Muscle of leg (tissue), 16 donors: Measurements from ENCODE around the gene LILRB1. TPM values are rescaled to one million over a fixed set of nuclear protein-coding genes. Genes with fewer than 3 reads are reported as not detected.
"Not testable (repeated sequence)": the region's sequence is repeated elsewhere in the genome, so short reads cannot be mapped to it uniquely, and the experiment has no call there.

Source experiments
- DNase-seq: peaks from one replicate; pipeline ENCODE4 v3.0.0; 2013
- H3K27ac ChIP-seq: one replicate; pipeline ENCODE4 v1.5.1; 2013; ENCODE audit warnings: mild to moderate bottlenecking, low read length, control low read depth
- H3K27me3 ChIP-seq: one replicate; pipeline ENCODE4 v1.6.1; 2013; ENCODE audit warnings: low read length; ENCODE audit not compliant: control insufficient read depth, insufficient read depth
- H3K36me3 ChIP-seq: one replicate; pipeline ENCODE4 v1.6.1; 2013; ENCODE audit warnings: low read length; ENCODE audit not compliant: control insufficient read depth, insufficient read depth
- H3K4me1 ChIP-seq: one replicate; pipeline ENCODE4 v1.6.1; 2013; ENCODE audit warnings: low read length; ENCODE audit not compliant: control insufficient read depth, insufficient read depth
- H3K4me3 ChIP-seq: one replicate; pipeline ENCODE4 v1.5.1; 2013; ENCODE audit warnings: low read length, control low read depth
- H3K9me3 ChIP-seq: replicated peaks from 2 replicates; pipeline ENCODE4 v1.6.1; 2013; ENCODE audit warnings: low read depth, low read length; ENCODE audit not compliant: control insufficient read depth
- WGBS: methylation state at CpG from one replicate; pipeline ENCODE4 v1.1.5; 2013; ENCODE audit warnings: missing lambda C conversion rate; ENCODE audit not compliant: insufficient coverage; 5-methylcytosine and 5-hydroxymethylcytosine counted together
- long read RNA-seq, 11 donors: transcript quantifications; one replicate each; lab custom pipeline, GENCODE V29; 2026
- polyA plus RNA-seq, 8 donors: library from polyadenylated mRNA; unstranded; fragments of 120-200 nt; gene quantifications; one replicate each; pipeline versions ENCODE4 v1.2.1 to v1.2.3, GENCODE V29; 2013; ENCODE audit warnings: inconsistent platforms in 1 of 8, low replicate concordance in 1 of 8; ENCODE audit not compliant: insufficient read length in 8 of 8, insufficient read depth in 1 of 8
- total RNA-seq: library from RNA; stranded (reverse); fragments of 120-200 nt; gene quantifications from one replicate; pipeline ENCODE4 v1.2.4, GENCODE V29; 2013

Gene LILRB1
- 0.53 TPM for total RNA-seq
- 1 to 10 TPM in 7 of 8 donors, under 1 TPM in 1; 0.98 to 2.1 (median 1.2) TPM for polyA plus RNA-seq
- long read RNA-seq, donor 1, result 0 reads
- long read RNA-seq, donor 2, result 0 reads
- long read RNA-seq, donor 3, result 0 reads
- long read RNA-seq, donor 4, result 0 reads
- long read RNA-seq, donor 5, result 0 reads
- long read RNA-seq, donor 6, result 0 reads
- long read RNA-seq, donor 7, result 0 reads
- long read RNA-seq, donor 8, result 0 reads
- long read RNA-seq, donor 9, result 0 reads
- long read RNA-seq, donor 10, result 0 reads
- long read RNA-seq, donor 11, result 0 reads

- peak; percentile 20 for DNase-seq
- H3K27me3 ChIP-seq, H3K4me3 ChIP-seq, H3K36me3 ChIP-seq, H3K9me3 ChIP-seq, H3K27ac ChIP-seq, H3K4me1 ChIP-seq: not testable (repeated sequence)
- WGBS, result 66% methylated on average over 7 of the region's 9 CpGs
Observed at GRCh38 chr19:54630262-54630661, at the start of gene LILRB1. TSS of gene LILRB1 (plus strand) at chr19:54630484. CDS start at chr19:54631074, 590 bp downstream.

DNA sequence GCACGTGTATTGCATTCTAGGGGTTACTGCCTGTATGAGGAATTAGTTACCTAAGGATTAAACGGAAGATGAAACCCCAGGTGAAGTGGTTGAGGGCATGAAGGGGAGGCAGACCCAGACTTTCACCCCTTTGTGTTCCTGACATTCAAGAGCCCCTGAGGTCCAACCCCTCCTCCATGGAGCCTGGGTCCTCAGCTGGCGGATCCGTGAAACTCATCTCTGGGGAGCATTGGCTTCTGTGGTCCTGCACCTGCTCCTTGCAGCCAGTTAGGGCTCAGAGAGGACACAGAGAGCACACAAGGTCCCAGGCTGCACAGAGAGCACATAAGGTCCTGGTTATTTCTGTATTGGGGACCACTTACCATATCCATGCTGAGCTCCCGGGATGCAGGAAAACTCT lies 43.9 kb upstream of the LILRB1 start:
- peaks cover 16% of the 10 kb centered on the region for H3K9me3 ChIP-seq
- no peak for DNase-seq
- H3K36me3 ChIP-seq, result no peaks in the 10 kb centered on the region
- WGBS, result 78% methylated on average over 3 of the region's 5 CpGs
- no peak overlapping the region for H3K4me3 ChIP-seq
- no peaks in the 10 kb centered on the region for H3K27me3 ChIP-seq
- no peaks in the 10 kb centered on the region for H3K4me1 ChIP-seq
- no peak overlapping the region for H3K27ac ChIP-seq

- WGBS, result 65% methylated on average over 3 of the region's 7 CpGs
- DNase-seq, result no peak
Observed at GRCh38 chr19:54587026-54587425, 43.3 kb upstream of the LILRB1 start.

GRCh38 chr19:54593445-54593844 lies 36.8 kb upstream of the LILRB1 start, which contains the start of gene LILRA1:
TSS of gene LILRA1 (plus strand) at chr19:54593632. CDS start at chr19:54594245, 613 bp downstream.
- not testable (repeated sequence) for H3K4me3 ChIP-seq

More at GRCh38 chr19:54587026-54587425, 43.3 kb upstream of the LILRB1 start:
- Histone ChIP-seq H3K27ac (no peak overlapping the region), H3K9me3 (peaks cover 22% of the 10 kb centered on the region), H3K4me3 (no peak overlapping the region), H3K36me3 (no peaks in the 10 kb centered on the region), H3K4me1 (no peaks in the 10 kb centered on the region), H3K27me3 (no peaks in the 10 kb centered on the region)

GRCh38 chr19:54593931-54594626 lies 36.2 kb upstream of the LILRB1 start:
- not testable (repeated sequence) for H3K4me3 ChIP-seq, DNase-seq, H3K27me3 ChIP-seq, H3K36me3 ChIP-seq, H3K27ac ChIP-seq, H3K4me1 ChIP-seq
- WGBS, result no CpG with 5 or more reads among the region's 9 CpGs
- peaks cover 19% of the 10 kb centered on the region for H3K9me3 ChIP-seq

More at GRCh38 chr19:54593445-54593844, 36.8 kb upstream of the LILRB1 start, which contains the start of gene LILRA1:
- not testable (repeated sequence) for H3K4me1 ChIP-seq, H3K27me3 ChIP-seq, H3K36me3 ChIP-seq, H3K27ac ChIP-seq
- peaks cover 19% of the 10 kb centered on the region for H3K9me3 ChIP-seq
- WGBS, result 61% methylated on average over 3 of the region's 6 CpGs
- DNase-seq, result peak; percentile 16

- Histone ChIP-seq H3K27ac (no peak overlapping the region), H3K9me3 (peaks cover 19% of the 10 kb centered on the region), H3K27me3 (no peaks in the 10 kb centered on the region), H3K4me1 (no peaks in the 10 kb centered on the region), H3K36me3 (no peaks in the 10 kb centered on the region), H3K4me3 (no peak overlapping the region)
- no peak for DNase-seq
- WGBS, result 80% methylated on average over 1 of the region's 5 CpGs
Observed at GRCh38 chr19:54594737-54595136, 35.5 kb upstream of the LILRB1 start.

GRCh38 chr19:54595680-54596436 lies 34.4 kb upstream of the LILRB1 start:
- not testable (repeated sequence) for H3K27me3 ChIP-seq, H3K4me3 ChIP-seq, H3K27ac ChIP-seq, DNase-seq, H3K36me3 ChIP-seq, H3K4me1 ChIP-seq
- peaks cover 15% of the 10 kb centered on the region for H3K9me3 ChIP-seq
- WGBS, result 87% methylated on average over 21 of the region's 26 CpGs

DNA sequence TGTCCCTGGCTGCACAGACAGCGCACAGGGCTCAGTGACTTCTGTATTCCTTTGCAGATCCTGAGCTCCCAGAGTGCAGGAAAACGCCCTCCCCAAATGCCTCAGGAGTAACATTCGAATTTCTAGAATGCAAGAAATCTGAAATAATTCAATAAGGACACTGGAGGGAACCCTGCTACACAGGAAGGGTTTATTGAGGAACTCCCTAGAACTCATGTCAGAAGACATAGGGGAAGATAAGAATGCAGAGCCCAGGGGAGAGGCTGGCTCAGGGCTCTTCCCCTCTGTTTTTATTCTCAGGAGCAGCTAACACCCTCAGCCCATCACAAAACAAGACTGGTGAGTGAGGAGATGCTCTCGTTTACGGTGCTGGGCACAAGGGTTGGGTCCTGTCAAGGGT lies 30.1 kb upstream of the LILRB1 start:
- H3K4me1 ChIP-seq, result no peaks in the 10 kb centered on the region
- H3K36me3 ChIP-seq, result no peaks in the 10 kb centered on the region
- 80% methylated on average over 1 of the region's 5 CpGs for WGBS
- H3K4me3 ChIP-seq, result no peak overlapping the region
- no peak overlapping the region for H3K27ac ChIP-seq
- DNase-seq, result peak; percentile 4
- H3K9me3 ChIP-seq, result no peaks in the 10 kb centered on the region
- H3K27me3 ChIP-seq, result no peaks in the 10 kb centered on the region

- Histone ChIP-seq H3K27me3 (no peaks in the 10 kb centered on the region), H3K27ac (no peak overlapping the region), H3K4me3 (no peak overlapping the region), H3K4me1 (no peaks in the 10 kb centered on the region), H3K9me3 (peaks cover 18% of the 10 kb centered on the region), H3K36me3 (no peaks in the 10 kb centered on the region)
- DNase-seq, result peak; percentile 29
- WGBS, result 50% methylated on average over 1 of the region's 4 CpGs
Observed at GRCh38 chr19:54606230-54606629, 24.1 kb upstream of the LILRB1 start.
